Amniotic stem cell (primary cell): Measurements from ENCODE around the gene OLR1.
"Not testable (repeated sequence)": the region's sequence is repeated elsewhere in the genome, so short reads cannot be mapped to it uniquely, and the experiment has no call there.

Experiments used
- DNase-seq: peaks from one replicate; lab custom pipeline; 2025; lab: John Stamatoyannopoulos, UW

Gene OLR1

DNA sequence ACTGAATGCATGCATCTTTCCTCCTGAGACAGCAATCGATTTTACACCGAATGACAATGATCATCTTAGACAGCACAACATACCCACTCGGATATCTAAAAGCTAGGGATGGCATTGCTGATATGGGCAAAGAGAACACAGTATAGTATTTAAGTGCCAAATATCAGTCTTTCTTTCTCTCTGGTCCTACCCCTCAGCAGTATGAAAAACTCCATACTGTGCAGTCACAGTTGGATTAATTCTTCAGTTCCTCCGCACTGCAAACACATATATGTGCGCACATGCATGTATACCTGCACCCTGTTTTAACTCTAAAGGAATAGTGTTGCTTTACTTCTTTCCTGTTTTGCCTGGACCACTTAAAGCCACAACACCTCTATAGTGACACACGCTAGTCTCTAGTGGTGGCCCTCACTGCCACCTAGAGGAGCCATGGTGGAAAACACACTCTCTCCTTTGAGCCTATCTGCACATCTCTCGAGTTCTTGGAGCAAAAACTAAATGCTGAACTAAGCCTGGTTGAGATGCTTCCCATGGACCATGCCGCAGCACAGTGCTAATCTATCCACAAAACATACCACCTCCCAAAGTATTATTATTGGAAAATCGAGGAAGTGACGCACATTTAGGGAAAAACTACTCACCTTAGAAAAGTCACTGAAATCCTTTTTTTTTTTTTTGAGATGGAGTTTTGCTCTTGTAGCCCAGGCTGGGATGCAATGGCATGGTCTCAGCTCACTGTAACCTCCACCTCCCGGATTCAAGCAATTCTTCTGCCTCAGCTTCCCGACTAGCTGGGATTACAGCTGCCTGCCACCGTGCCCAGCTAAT is 18.8 kb upstream of the OLR1 start:
- no peak for DNase-seq

GRCh38 chr12:10189653-10190052 is 17.7 kb upstream of the OLR1 start:
- no peak for DNase-seq

DNA sequence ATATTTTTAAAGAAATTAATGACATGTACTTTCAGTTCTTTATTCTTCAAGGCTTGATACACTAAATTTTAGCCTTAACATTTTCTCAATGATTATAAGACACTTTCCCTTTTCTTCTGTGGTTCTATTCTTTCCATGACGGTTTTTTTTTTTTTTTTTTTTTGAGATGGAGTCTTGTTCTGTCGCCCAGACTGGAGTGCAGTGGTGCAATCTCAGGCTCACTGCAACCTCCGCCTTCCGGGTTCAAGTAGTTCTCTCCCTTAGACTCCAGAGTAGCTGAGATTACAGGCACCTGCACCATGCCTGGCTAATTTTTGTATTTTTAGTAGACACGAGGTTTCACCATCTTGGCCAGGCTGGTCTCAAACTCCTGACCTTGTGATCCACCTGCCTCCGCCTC is 15.0 kb upstream of the OLR1 start:
- not testable (repeated sequence) for DNase-seq

DNA sequence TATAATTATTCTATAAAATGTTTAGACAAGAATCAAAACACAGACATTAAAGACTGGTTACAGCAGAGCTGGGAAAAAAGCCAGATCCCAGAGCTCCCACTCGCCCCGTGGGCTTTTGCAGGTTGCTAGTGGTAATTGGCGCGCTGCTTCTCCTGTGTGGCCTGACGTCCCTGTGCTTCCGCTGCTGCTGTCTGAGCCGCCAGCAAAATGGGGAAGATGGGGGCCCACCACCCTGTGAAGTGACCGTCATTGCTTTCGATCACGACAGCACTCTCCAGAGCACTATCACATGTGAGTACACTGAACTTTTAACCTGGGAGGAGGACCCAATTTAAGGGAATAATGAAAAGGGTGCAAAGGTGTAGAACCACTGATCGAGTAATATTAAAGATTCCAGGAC is 14.4 kb upstream of the OLR1 start:
- DNase-seq: no peak

DNA sequence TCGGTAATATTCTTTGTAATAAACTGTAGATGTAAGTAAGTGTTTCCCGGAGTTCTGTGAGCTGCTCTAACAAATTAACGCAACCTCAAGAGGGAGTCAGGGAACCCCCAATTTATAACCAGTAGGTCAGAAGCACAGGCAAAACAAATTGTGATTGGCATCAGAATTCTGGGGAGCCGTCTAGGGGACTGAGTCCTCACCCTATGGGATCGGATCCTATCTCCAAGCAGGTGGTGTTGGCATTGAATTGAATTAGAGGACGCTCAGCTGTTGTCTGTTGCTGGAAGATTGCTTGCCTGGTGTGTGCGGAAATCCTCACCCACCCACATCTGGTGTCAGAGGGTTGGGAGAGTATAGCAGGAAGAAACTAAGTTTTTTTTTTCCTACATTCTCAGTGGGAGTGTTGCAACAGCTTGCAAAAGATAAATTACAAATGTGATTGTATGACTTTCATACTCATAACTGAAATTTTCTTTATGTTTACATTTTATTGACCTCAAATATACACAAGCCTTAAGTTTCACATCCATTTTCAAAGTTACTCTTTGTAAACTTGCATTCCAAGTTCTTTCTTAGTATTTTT is 12.4 kb upstream of the OLR1 start:
- DNase-seq: no peak

GRCh38 chr12:10182354-10183049 is 10.6 kb upstream of the OLR1 start:
- no peak for DNase-seq

DNA sequence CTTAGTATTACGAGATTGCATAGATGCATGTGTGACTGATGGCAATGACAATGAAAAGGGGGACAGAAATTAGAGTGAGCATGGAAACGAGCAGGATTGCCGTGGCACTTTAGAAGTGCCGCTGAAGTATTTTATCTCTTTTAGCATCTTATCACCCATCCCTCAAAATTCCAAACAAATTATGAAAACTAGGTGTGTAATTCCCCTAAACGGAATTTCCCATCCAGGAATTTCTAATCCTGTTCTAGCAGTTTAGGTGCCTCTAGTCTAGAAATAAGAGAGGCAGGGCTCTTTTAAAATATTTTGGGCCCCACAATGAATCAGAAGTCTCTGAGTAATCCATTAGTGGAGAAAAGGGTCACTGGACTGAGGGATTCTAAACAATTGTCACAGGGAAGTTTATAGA is 7.8 kb upstream of the OLR1 start:
- DNase-seq: no peak

DNA sequence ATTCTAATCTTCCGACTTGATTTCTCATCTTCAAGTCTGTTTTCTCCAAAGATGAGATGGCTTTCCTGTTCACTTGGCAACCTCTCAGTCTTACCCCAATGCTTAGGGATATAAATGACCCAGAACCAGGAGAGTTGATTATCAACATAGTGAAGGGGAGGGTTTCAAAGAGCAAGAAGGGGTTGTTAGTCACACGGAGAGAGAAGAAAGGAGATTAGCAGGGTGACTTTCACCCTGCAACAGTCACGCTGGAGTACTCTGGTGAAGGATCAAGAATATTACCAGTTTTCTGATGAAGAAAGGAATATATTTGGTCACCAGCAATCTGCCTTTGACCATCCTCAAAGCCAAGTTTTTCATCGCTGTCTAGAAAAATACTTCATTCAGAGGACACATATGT is 6.9 kb upstream of the OLR1 start, which contains the start of gene TMEM52B:
TSS of gene TMEM52B (plus strand) at position 212 of the 400 bp plus-strand sequence. CDS start 543 bp downstream, outside the sequence.
- DNase-seq: no peak

DNA sequence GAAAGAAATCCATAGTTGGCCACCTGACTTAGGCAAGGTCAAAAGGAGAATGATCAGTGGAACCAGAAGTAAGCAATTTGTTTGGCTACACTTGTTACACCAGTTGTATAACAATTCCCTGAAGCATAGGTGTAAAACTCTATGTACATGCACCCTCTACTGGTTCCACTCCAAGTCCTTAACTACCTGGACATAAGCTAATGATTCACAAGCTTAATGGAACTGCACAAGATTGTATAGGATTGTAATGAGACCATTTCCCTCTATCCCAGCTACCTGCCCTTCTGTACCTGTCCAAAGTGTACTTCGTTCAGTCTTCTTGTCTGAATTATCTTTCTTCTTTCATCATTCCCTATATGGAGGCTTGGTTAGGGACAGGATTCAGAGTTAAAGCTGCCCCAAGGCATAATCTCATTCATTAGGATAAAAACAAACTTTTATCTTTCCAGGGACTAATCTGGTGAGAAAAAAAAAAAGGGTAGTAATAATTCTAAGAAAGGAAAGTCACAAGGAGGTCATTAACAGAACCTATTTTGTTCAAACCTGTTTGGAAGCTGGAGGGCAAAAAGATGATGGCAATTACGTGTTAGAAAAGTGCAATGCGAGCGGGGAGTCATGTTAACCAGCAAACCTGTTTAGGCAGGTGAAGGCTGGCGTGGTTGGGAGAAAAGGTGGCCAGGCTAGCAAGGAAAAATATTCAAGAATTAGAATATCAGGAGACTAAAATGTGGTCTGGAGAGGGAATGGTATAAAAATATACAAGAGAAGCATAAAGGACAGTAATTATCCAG is 4.1 kb upstream of the OLR1 start:
- no peak for DNase-seq

DNA sequence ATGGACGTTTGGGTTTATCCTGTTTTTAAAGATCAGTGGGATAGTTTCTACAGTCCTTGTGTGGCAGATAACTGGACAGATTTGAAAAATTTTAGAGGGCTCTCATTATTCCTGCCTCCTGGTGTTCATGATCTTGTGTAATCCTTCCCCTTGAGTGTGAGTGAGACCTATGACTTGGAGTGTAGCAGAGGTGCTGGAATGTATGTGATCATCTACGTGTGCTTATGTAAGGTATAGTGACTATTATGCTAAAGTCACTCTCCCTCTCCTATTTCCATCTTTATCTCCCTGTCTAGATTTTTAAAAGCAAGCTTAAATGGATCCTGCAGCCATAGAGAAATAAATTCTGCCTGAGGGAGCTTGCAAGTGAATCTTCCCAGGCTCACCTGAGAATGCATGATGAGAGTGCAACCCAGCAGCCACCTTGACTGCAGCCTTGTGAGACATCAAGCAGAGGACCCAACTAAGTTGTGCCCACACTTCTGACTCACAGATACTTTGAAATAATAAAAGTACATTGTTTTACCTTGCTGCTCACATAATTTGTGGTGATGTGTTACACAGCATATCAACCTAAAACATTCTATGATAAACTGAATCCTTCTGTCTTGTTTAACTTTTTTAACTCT is 3.2 kb upstream of the OLR1 start:
- DNase-seq: no peak

- no peak for DNase-seq
Observed at GRCh38 chr12:10170216-10170615, 1.7 kb downstream of the OLR1 start.

- DNase-seq: no peak
Observed at GRCh38 chr12:10169104-10169503, 2.8 kb downstream of the OLR1 start.

DNA sequence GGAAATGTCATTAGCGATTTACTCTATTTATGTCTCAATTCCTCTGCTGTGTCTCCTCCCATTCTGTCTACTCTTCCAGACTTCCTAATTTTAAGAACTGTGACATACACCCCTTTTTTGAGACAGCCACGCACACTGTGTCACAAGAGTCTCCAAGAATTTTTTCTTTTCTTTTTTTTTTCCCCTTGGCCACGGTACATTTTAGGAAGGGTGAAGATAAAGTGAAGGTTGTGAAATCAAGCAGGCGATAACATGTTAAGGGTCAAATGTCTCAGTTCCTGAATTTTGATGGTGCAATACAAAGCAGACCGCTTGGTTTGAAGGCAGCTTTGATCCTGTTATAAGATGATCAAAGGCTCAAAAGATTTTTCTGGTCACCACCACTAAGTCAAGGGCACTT is 4.3 kb downstream of the OLR1 start:
- no peak for DNase-seq

GRCh38 chr12:10165421-10165820 is 6.5 kb downstream of the OLR1 start:
- no peak for DNase-seq

DNA sequence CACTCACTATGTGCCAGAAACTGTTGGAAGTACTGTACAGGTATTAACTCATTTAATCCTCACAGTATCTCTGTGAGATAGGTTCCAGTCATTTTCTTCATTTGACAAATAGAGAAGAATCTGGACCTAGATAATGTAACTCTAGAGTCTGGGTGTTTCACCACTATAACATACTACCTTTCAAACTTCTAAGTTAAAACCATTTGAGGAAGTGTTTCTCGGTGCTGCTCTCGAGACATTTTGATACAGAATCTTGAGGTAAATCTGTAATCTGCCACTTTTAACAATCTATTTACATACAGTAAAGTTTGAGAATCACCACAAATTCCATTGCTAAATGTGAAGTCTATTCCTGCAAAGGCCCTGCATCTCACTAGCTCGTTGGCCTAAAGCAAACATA is 8.8 kb downstream of the OLR1 start:
- no peak for DNase-seq

DNA sequence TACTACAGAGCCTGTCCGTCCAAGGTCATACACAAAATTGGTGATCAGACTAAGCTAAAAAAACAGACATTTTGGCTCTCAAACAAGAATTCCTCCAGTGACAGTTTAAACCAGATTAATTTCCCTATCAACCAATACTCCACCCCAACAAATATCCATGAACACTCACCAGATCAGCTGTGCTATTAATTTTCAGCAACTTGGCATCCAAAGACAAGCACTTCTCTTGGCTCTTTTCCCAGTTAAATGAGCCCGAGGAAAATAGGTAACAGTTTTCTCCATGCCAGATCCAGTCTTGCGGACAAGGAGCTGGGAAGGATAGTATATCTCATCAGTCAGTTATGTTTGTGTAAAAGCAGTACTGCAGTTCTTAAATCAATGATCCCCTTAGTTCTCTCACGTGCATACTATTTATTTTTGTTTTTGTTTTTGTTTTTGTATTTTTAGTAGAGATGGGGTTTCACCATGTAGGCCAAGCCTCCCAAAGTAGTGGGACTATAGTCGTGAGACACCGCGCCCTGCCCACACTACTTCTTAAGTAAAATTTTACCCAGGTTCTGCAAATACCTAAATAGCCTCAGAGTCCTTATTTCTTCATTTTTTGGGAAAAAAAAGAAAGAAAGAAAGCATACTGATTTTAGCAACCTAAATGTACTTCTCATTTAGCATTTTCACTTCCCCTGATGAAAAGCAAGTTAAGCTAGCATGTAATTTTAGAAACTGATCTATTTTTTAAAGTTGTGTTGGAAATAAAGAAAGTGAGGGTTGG is 11.1 kb downstream of the OLR1 start:
- no peak for DNase-seq

DNA sequence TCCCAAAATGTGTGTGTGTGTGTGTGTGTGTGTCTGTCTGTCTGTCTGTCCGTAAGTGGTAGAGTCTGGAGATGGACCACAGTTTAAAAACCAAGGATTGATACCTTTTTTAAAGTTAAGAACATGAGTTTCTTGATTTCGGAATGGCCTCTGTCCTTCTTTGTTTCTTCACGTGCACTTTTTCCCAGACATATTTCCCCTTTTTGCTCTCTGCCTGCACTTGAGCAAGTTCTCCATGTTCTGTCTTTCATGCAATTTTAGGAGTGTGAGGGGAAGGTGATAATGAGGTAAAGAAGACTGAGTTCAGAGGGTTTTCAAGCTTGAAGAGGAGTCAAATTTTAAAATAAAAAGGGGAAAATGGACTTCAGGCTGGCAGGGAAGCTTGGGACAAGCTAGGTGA is 12.7 kb downstream of the OLR1 start:
- DNase-seq: no peak

GRCh38 chr12:10158406-10158805 is 13.5 kb downstream of the OLR1 start:
- no peak for DNase-seq

- no peak for DNase-seq
Observed at GRCh38 chr12:10155966-10156365, 16.0 kb downstream of the OLR1 start.

- DNase-seq: no peak
Observed at GRCh38 chr12:10154145-10154496, 17.8 kb downstream of the OLR1 start.
